ENCODE data around the gene SLC3A2.
"Not testable (repeated sequence)": the region's sequence is repeated elsewhere in the genome, so short reads cannot be mapped to it uniquely, and the experiment has no call there.

The SLC3A2 gene

GRCh38 chr11:62931499-62932278 is 51.0 kb downstream of the SLC3A2 start:
- DNase-seq = no peak

- DNase-seq = no peak
Observed at GRCh38 chr11:62933285-62933684, 52.6 kb downstream of the SLC3A2 start.

GRCh38 chr11:62933750-62934495 is 53.2 kb downstream of the SLC3A2 start:
- no peak for DNase-seq

- DNase-seq = no peak
Observed at GRCh38 chr11:62934496-62934785, 53.7 kb downstream of the SLC3A2 start.

GRCh38 chr11:62937528-62937927 is 56.8 kb downstream of the SLC3A2 start:
- not testable (repeated sequence) for DNase-seq

All from CD4-positive, alpha-beta T cell treated with Interleukin-15 for 1 hour (primary cell).